Activated T-cell treated with anti-CD3 and anti-CD28 coated beads for 1 hour (primary cell): ENCODE results near the gene LCE1D.

Source experiments
- DNase-seq: peaks from one replicate; pipeline ENCODE4 v3.0.0-alpha.2; 2020; ENCODE audit warnings: low read depth

LCE1D gene

GRCh38 chr1:152817309-152817708 lies 20.8 kb downstream of the LCE1D start:
- DNase-seq: no peak

GRCh38 chr1:152823294-152823693 lies 26.8 kb downstream of the LCE1D start:
- no peak for DNase-seq

- no peak for DNase-seq
Observed at GRCh38 chr1:152824964-152825363, 28.4 kb downstream of the LCE1D start.

- no peak for DNase-seq
Observed at GRCh38 chr1:152827173-152827572, 30.7 kb downstream of the LCE1D start, which contains the start of gene LCE1A. LCE1A (plus strand) TSS chr1:152827473; CDS start chr1:152827473, 0 bp downstream.

GRCh38 chr1:152836870-152837269 lies 40.3 kb downstream of the LCE1D start:
- DNase-seq: no peak

GRCh38 chr1:152842556-152842955 lies 46.0 kb downstream of the LCE1D start, which contains the start of gene LCE6A:
LCE6A (plus strand) TSS chr1:152842856; CDS start chr1:152843521, 665 bp downstream.
- DNase-seq: no peak
